EL (cell line): ENCODE data around the gene PDCD7.
"Not testable (repeated sequence)": the region's sequence is repeated elsewhere in the genome, so short reads cannot be mapped to it uniquely, and the experiment has no call there.

Experiments used
- DNase-seq: peaks from one replicate; pipeline ENCODE4 v3.0.0-alpha.2; 2016

PDCD7 gene, protein sequence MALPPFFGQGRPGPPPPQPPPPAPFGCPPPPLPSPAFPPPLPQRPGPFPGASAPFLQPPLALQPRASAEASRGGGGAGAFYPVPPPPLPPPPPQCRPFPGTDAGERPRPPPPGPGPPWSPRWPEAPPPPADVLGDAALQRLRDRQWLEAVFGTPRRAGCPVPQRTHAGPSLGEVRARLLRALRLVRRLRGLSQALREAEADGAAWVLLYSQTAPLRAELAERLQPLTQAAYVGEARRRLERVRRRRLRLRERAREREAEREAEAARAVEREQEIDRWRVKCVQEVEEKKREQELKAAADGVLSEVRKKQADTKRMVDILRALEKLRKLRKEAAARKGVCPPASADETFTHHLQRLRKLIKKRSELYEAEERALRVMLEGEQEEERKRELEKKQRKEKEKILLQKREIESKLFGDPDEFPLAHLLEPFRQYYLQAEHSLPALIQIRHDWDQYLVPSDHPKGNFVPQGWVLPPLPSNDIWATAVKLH

DNA sequence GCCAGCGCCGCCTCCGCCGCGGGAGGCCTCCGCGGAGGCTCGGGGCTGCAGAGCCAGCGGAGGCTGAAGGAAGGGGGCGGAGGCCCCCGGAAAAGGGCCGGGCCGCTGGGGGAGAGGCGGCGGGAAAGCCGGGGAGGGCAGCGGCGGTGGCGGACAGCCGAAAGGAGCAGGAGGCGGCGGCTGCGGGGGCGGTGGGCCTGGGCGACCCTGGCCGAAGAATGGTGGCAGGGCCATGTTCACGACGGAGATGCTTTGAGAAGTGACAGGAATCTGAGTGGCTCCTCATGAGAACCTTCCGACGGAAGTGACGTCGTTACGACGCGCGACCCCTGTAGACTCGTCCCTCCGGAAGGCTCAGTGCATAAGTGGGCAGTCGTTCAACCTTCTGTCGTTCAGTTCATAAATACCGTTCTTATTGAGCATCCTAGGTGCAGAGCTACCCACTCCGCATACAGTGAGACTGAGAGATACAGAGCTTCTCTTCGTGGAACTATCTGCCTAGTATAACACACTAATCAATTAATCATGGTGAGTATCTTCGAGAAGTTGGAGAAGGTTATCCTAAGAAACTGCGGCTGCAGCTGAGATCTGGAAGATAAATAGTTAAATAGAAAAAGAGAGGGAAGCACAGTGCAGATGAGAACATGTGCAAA is at the start of gene PDCD7:
Gene PDCD7, minus strand, starts transcription at position 261 of the 653 bp plus-strand sequence. Its CDS starts 27 bp downstream, at position 234.
- DNase-seq: peak; percentile 91

DNA sequence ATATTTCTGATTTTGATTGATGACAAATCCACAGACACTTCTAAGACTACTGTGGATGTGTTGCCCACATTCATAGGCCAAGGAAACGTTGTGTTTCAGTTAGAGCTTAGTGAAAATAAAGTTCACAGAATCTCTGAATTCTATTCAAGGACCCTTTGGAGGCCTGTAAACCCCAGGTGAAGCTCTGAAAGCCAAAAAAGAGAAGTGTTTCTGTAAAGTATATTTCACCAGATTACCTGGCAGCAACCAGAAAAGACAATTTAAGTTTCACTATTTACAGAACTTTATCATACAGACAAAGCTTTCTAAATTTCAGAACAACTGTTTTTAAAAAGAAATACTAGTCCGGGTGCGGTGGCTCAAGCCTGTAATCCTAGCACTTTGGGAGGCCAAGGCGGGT is 48.9 kb upstream of the PDCD7 start:
- DNase-seq: no peak

DNA sequence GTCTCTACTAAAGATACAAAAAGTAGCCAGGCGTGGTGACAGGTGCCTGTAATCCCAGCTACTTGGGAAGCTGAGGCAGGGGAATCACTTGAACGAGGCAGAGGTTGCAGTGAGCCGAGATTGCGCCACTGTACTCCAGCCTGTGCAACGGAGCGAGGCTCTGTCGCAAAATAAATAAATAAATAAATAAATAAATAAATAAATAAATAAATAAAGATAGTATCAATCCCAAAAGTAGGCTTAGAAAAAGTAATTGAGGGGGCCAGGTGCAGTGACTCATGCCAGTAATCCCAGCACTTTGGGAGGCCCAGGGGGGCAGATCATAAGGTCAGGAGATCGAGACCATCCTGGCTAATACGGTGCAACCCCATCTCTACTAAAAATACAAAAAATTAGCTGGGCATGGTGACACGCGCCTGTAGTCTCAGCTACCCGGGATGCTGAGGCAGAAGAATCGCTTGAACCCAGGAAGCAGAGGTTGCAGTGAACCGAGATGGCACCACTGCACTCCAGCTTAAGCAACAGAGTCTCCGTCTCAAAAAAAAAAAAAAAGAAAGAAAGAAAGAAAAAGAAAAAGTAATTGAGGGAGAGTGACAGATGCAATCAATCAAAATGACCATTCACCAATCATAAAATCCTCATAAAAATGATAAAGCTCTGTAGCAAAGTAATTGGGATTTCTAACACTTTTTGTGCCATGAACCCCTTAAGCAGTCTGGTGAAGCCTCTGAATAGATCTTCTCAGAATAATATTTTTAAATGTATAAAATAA is 48.2 kb upstream of the PDCD7 start:
- DNase-seq: not testable (repeated sequence)

DNA sequence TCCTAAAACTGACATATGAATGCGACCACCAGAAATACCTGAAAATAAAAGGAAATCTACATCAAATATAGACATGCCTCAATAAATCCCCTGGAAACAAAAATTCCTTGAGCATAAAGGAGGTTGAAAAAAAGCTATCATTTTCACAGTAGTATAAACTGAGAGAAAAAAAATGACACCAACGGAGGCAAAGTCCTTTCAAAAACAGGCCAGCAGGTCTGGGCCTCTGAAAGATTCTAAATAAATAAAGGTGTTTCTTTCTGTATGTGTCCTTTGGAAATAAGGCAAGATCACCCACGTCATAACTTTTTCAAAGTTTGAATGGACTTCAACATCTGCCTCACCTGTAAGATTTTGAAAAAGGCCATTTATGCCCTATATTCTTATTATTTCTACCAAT is 46.6 kb upstream of the PDCD7 start:
- DNase-seq: no peak

DNA sequence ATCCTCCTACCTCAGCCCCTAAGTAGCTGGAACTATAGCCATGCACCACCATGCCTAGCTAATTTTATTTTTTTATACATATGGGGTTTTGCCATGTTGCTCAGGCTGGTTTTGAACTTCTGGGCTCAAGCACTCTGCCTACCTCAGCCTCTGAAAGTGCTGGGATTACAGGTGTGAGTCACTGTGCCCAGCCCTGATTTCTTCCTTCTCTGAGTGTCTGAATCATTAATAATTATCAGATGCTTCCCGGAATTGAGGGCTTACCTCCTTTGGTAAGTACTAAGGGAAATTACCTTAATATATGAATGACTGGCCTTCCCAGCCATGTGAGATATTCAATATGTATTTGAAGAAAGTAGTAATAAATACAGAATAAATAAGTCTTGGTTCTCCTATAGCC is 44.3 kb upstream of the PDCD7 start:
- peak; percentile 4 for DNase-seq

DNA sequence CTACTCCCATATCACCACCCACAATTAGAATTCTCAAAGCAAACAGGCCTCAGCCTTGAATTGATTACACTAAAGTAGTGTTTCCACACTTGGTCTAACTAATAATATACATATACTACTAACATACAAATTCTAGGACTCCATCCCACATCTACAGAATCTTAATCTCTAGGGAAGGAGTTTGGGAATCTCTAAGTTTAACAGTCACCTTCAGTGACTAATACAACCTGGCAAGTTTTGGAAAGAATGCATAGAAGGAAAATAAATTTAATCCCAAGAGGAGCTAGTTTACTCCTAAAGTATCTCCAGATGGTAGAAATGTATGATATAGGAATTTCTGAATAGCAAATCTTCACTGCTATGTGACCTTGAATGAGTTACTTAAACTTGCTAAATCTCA is 42.4 kb upstream of the PDCD7 start:
- no peak for DNase-seq

DNA sequence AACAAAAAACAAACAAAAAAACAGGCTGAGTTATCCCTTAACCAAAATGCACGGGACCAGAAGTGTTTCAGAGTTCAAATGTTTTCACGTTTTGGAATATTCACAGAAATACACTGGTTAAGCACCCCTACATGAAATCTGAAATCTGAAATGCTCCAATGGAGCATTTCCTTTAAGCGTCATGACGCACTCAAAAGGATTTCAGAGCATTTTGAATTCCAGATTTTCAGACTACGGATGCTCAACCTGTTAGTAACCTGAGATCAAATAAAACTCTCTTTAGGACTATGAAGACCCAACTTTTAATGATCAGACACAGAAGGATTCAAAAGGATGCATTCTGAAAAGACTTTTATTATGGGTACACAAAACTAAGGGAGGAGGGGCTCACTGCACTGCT is 41.9 kb upstream of the PDCD7 start:
- DNase-seq: no peak

DNA sequence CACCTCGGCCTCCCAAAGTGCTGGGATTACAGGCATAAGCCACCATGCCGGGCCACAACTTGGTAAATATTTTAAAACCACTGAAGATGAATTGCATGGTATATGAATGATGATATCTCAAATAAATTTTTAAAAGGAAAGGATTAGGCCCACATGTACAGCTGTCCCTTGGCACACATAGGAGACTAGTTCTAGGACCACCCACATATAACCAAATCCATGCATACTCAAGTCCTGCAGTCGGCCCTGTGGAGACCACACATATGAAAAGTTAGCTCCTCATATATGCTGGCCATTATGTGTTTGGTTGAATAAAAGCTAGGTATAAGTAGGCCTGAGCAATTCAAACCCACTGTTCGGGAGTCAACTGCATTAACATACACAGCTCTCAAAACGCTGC is 40.9 kb upstream of the PDCD7 start:
- no peak for DNase-seq

DNA sequence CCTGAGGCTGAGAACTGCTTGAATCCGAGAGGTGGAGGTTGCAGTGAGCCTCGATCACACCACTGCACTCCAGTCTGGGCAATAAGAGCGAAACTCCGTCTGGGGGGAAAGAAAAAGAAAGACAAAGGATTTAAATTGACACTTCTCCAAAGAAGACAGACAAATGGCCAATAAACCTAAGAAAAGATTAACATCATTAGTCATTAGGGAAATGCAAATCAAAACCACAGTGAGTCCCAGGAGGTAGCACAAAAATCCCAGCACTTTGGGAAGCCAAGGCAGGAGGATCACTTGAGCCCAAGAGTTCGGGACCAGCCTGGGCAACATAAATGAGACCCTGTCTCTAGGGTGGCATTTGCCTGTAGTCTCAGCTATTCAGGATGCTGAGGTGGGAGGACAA is 38.9 kb upstream of the PDCD7 start:
- DNase-seq: no peak

DNA sequence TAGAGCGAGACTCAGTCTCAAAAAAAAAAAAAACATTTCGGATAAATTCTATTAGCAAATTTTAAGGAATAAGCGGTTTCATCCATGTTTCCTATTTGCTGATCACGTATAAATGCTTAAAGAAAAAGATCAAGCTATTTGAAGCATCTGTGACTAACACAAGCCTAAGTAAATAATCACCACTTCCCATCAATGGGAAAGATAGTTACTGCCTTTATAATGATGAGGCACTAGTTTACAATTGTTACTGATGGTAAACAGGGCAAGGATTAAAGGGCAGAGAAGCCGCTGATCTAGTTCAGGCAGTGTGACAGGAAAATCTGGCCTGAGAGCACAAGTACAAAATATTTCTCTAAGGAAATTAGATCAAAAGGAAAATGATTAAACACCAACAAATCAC is 37.8 kb upstream of the PDCD7 start:
- DNase-seq: no peak

DNA sequence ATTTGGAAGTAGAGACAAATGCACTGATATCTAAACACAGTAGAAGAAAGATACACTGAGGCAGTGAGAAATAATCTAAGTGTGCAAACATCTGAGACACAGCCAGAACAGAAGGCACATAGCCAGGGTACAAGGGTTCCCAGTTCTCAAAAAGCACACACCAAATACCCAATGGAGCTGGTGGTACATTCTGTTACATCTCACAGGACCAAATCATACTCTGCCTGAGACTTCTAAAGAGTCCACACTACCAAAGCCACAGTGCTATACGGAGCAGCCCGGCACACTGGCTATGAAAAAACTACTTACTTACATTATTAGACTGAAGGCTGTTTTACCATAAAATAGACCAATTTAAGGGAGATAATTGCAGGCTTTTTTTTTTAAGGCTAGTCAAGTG is 32.3 kb upstream of the PDCD7 start:
- DNase-seq: no peak

DNA sequence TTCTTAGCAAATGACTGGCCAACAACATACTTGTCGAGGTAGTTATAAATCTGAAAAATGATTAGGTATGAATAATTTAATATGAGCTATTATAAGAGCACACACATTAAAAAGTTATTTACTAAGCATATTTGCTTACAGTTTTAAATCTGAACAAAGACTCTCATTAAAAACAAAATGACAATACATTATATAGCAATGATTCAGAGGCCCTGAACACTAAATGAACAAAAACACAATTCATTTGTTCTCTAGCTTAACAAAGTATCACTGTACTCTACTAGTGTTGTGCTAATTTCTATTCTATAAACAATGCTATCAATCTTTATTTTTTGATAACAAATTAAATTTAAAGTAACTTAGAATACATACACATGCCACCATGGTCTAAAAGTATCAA is 30.5 kb upstream of the PDCD7 start:
- DNase-seq: no peak

DNA sequence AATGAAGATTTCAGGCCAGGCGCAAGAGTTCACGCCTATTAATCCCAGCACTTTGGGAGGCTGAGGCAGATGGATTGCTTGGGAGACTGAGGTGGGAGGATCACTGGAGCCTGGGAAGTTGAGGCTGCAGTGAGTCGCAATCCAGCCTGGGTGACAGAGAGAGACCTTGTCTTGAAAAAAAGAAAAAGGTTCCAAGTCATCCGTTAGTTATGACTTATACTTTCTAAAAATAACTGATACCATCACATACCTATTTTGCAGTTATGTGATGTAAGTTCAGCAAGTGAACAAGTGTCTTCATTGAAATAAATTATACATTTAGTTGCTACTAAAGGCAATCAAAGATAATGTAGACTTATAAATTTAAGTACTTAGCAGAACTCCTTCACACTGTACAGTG is 29.4 kb upstream of the PDCD7 start:
- DNase-seq: no peak

DNA sequence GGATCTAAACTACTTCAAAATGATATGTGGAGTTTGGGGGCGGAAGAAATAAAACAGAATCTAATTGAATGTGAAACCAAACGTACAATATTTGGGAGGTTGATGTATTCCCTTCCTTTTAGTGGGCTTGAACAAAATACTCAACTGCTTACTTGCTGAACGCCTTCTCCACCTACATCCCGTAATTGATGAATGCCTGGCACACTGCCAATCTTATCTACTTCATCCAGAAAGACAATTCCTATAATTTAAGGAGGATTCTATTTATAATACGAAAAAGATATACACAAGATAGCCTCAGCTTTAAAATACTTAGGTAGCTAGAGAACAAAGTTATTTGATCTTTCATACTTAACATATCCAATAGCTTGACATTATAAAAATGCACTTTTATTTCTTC is 23.1 kb upstream of the PDCD7 start:
- DNase-seq: no peak

DNA sequence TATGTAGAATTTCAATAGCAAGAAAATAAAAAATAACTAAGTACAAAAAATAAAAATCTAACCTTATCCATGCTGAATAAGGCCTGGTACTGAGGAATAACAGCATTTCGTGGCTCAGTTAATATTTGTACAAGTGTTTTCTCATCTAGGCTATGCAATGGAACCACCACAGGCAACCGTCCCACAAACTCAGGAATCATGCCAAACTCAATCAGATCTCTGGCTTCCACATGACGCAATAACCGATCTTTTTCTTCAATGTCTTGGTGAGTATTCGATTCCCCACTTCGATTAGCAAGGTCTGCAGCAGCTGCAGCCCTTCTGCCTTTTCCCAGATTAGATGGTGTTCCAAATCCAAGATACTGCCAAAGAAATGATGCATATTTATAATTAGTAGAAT is 21.1 kb upstream of the PDCD7 start:
- no peak for DNase-seq

DNA sequence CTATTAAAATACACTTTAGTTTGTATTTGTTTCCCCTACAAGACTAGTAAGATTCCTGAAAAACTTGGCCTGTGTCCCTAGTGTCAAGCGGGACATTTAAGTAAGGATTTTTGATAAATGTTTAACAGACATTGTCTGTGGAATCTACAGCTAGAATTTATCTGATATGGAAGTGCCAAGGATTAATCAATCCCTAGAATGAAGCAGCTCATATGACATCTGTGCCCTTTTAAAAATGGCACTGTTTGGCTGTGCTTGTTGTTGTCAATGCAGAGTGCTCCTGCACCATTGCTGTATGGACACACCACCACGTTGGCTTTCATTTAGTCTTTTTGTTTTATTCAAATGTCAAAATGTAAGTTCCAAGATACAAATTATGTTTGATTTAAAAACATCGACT is 14.3 kb upstream of the PDCD7 start:
- no peak for DNase-seq

DNA sequence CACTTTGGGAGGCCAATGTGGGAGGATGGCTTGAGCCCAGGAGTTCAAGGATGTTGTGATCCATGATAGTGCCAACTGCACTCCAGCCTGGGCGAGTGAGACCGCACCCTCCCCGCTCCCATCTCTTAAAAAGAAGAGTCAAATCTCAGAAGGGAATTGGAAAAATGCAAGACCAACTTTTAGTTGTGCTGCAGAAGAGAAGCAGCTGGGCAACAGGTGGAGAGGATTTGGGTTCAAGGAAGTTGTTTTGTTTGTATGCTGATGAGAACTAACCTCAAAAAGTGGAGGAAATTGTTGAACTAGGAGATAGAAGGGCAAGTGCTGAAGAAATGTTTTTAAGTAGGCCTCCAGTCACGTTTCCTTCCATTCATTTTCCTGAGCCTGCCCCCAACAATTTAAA is 12.8 kb upstream of the PDCD7 start:
- no peak for DNase-seq

DNA sequence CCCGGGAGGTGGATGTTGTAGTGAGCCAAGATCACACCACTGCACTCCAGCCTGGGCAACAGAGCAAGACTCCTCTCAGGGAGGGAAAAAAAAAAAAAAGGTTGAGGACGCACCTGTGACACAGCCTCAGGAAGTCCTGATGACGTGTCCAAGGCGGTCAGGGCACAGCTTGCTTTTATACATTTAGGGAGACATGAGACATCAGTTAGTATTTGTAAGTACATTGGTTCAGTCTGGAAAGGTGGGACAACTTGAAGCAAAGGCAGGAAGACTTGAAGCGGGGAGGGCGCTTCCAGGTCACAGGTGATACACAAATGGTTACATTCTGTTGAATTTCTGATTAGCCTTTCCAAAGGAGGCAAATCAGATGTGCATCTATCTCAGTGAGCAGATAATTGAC is 5.0 kb upstream of the PDCD7 start:
- DNase-seq: not testable (repeated sequence)

DNA sequence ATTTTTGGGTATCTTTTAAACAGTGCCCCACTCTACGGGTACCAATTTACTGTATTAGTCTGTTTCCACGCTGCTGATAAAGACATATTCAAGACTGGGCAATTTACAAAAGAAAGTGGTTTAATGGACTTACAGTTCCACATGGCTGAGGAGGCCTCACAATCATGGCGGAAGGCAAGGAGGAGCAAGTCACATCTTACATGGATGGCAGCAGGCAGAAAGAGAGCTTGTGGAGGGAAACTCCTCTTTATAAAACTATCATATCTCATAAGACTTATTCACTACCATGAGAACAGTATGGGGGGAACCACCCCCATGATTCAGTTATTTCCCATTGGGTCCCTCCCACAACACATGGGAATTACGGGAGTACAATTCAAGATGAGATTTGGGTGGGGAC is 4.3 kb upstream of the PDCD7 start:
- DNase-seq: not testable (repeated sequence)

DNA sequence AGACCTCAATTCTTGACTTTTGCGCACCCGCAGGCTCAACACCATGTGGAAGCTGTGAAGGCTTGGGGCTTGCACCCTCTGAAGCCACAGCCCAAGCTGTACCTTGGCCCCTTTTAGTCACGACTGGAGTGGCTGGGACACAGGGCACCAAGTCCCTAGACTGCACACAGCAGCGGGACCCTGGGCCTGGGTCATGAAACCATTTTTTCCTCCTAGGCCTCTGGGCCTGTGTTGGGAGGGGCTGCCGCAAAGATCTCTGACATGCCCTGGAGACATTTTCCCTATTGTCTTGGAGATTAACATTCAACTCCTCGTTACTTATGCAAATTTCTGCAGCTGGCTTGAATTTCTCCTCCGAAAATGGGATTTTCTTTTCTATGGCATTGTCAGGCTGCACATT is 3.5 kb upstream of the PDCD7 start:
- DNase-seq: not testable (repeated sequence)

DNA sequence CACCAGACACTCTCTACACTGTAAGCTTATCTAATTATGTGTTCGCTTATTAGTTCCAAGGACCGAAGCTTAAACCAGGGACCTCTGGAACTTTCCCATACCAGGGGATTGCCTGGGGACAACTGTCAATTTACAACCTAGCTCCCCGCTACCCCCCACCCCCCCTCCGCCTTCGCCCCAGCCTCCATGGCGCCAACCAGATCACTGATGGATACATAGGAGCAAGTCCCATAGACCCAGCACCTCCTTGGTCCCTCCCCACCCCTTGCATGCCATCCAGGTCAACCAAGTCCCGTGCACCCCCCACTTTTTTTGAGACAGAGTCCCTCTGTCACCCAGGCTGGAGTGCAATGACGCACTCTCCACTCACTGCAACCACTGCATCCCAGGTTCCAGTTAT is 930 bp upstream of the PDCD7 start:
- DNase-seq: no peak

DNA sequence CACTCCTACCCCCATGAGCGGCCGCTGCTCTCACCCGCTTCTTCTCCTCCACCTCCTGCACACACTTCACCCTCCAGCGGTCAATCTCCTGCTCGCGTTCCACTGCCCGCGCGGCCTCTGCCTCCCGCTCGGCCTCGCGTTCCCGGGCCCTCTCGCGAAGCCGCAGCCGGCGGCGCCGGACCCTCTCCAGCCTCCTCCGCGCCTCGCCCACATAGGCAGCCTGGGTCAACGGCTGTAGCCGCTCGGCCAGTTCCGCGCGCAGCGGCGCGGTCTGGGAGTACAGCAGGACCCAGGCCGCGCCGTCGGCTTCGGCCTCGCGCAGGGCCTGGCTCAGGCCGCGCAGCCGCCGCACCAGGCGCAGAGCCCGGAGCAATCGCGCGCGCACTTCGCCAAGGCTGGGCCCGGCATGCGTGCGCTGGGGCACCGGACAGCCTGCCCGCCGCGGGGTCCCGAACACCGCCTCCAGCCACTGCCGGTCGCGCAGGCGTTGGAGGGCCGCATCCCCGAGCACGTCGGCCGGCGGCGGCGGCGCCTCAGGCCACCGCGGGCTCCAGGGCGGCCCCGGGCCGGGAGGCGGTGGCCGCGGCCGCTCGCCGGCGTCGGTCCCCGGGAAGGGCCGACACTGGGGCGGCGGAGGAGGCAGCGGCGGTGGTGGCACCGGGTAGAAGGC is 595 bp downstream of the PDCD7 start:
- DNase-seq: peak; percentile 46

DNA sequence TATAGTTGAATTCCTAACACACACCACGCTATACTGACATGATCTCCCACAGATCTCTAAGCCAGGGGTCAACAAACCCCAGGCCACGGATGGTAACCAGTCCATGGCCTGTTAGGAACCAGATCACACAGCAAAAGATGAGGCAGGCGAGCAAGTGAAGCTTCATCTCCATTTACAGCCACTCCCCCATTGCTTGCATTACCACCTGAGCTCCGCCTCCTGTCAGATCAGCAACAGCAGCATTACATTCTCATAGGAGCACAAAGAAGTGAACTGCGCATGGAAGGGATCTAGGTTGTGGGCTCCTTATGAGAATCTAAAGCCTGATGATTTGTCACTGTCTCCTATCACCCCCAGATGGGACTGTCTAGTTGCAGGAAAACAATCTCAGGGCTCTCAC is 2.7 kb downstream of the PDCD7 start:
- DNase-seq: no peak
